Mesenchymal stem cell (in vitro differentiated cells and primary cell): Measurements from ENCODE around the gene DEPDC5.

Experiments
- DNase-seq: peaks from one replicate; pipeline ENCODE4 v3.0.0-alpha.2; 2013
- H2AFZ ChIP-seq: one replicate; pipeline ENCODE4 v1.6.1; 2013; ENCODE audit warnings: low read depth, mild to moderate bottlenecking, control low read depth, inconsistent platforms, low read length, moderate library complexity
- H2AK5ac ChIP-seq: 2 replicates; pipeline ENCODE4 v1.6.1; 2013; ENCODE audit warnings: low read length, moderate library complexity, mild to moderate bottlenecking, inconsistent platforms; ENCODE audit not compliant: severe bottlenecking
- H2BK120ac ChIP-seq: one replicate; pipeline ENCODE4 v1.6.1; 2013; ENCODE audit warnings: low read depth, mild to moderate bottlenecking, inconsistent platforms, low read length, moderate library complexity
- H2BK12ac ChIP-seq, 2 experiments: one replicate each; pipeline ENCODE4 v1.6.1; 2013; ENCODE audit warnings: inconsistent platforms in 2 of 2, low read length in 2 of 2, mild to moderate bottlenecking in 2 of 2, moderate library complexity in 2 of 2, control low read depth in 1 of 2
- H2BK15ac ChIP-seq: one replicate; pipeline ENCODE4 v1.6.1; 2013; ENCODE audit warnings: mild to moderate bottlenecking, low read depth, inconsistent platforms; ENCODE audit not compliant: poor library complexity, severe bottlenecking
- H2BK5ac ChIP-seq: 2 replicates; pipeline ENCODE4 v1.6.1; 2013; ENCODE audit warnings: low read depth, mild to moderate bottlenecking, low read length, control low read depth, inconsistent platforms; ENCODE audit not compliant: poor library complexity, severe bottlenecking
- H3K14ac ChIP-seq, 2 experiments: one replicate each; pipeline ENCODE4 v1.6.1; 2013; ENCODE audit warnings: inconsistent platforms in 2 of 2, low read length in 2 of 2, control low read depth in 1 of 2, mild to moderate bottlenecking in 1 of 2, moderate library complexity in 1 of 2
- H3K18ac ChIP-seq, 2 experiments: one replicate each; pipeline ENCODE4 v1.6.1; 2013; ENCODE audit warnings: inconsistent platforms in 2 of 2, low read length in 2 of 2, control low read depth in 1 of 2, low read depth in 1 of 2, mild to moderate bottlenecking in 1 of 2
- H3K23ac ChIP-seq, 2 experiments: one replicate each; pipeline ENCODE4 v1.6.1; 2013; ENCODE audit warnings: inconsistent platforms in 2 of 2, low read length in 2 of 2, mild to moderate bottlenecking in 2 of 2, moderate library complexity in 2 of 2, control low read depth in 1 of 2
- H3K27ac ChIP-seq: 2 replicates; pipeline ENCODE4 v1.5.1; 2013; ENCODE audit warnings: mild to moderate bottlenecking, moderate library complexity, low read length, control low read depth, inconsistent platforms; ENCODE audit not compliant: poor library complexity, severe bottlenecking
- H3K27me3 ChIP-seq, 2 experiments: 2 replicates each; pipeline versions ENCODE4 v1.6.1 to v1.7.0; 2013; ENCODE audit warnings: low read length in 2 of 2, mild to moderate bottlenecking in 2 of 2, moderate library complexity in 2 of 2, control low read depth in 1 of 2, inconsistent platforms in 1 of 2; ENCODE audit not compliant: control insufficient read depth in 1 of 2, insufficient read depth in 1 of 2
- H3K36me3 ChIP-seq, 2 experiments: 2 replicates each; pipeline versions ENCODE4 v1.6.1 to v1.7.0; 2013; ENCODE audit warnings: low read length in 2 of 2, control low read depth in 1 of 2, inconsistent platforms in 1 of 2, low read depth in 1 of 2, mild to moderate bottlenecking in 1 of 2; ENCODE audit not compliant: insufficient read depth in 2 of 2, control insufficient read depth in 1 of 2
- H3K4ac ChIP-seq, 2 experiments: one replicate each; pipeline ENCODE4 v1.6.1; 2013; ENCODE audit warnings: inconsistent platforms in 2 of 2, low read length in 2 of 2, mild to moderate bottlenecking in 2 of 2, moderate library complexity in 2 of 2, control low read depth in 1 of 2, low read depth in 1 of 2
- H3K4me1 ChIP-seq: 2 replicates; pipeline ENCODE4 v1.6.1; 2013; ENCODE audit warnings: low read depth, low read length, control low read depth; ENCODE audit not compliant: control insufficient read depth, insufficient read depth
- H3K4me2 ChIP-seq: 2 replicates; pipeline ENCODE4 v1.6.1; 2013; ENCODE audit warnings: low read length, mild to moderate bottlenecking, inconsistent platforms; ENCODE audit not compliant: poor library complexity, severe bottlenecking
- H3K4me3 ChIP-seq, 2 experiments: 2 replicates each; pipeline versions ENCODE4 v1.5.1 to v1.7.0; 2013; ENCODE audit warnings: low read length in 2 of 2, mild to moderate bottlenecking in 2 of 2, control low read depth in 1 of 2, low read depth in 1 of 2; ENCODE audit not compliant: insufficient read depth in 1 of 2
- H3K79me1 ChIP-seq: replicated peaks from 2 replicates; pipeline ENCODE4 v1.6.1; 2013; ENCODE audit warnings: mild to moderate bottlenecking, control low read depth, low read length, inconsistent platforms; ENCODE audit not compliant: poor library complexity, severe bottlenecking
- H3K9ac ChIP-seq: 2 replicates; pipeline ENCODE4 v1.7.0; 2013; ENCODE audit warnings: mild to moderate bottlenecking, low read length, moderate library complexity
- H3K9me3 ChIP-seq: 2 replicates; pipeline ENCODE4 v1.7.0; 2013; ENCODE audit warnings: mild to moderate bottlenecking, low read length; ENCODE audit not compliant: control insufficient read depth
- H4K8ac ChIP-seq: one replicate; pipeline ENCODE4 v1.6.1; 2013; ENCODE audit warnings: inconsistent platforms, mild to moderate bottlenecking, low read length, moderate library complexity
- H4K91ac ChIP-seq: one replicate; pipeline ENCODE4 v1.6.1; 2013; ENCODE audit warnings: mild to moderate bottlenecking, low read length, inconsistent platforms
- WGBS: methylation state at CpG from one replicate; pipeline ENCODE4 v1.1.7; 2013; ENCODE audit warnings: mixed read lengths; 5-methylcytosine and 5-hydroxymethylcytosine counted together

Gene DEPDC5

GRCh38 chr22:31942091-31942490 is 188.3 kb downstream of the DEPDC5 start:
- Histone ChIP-seq H3K27ac (no peak overlapping the region), H3K27me3 (no peaks in the 10 kb centered on the region), H2BK120ac (no peak overlapping the region), H4K8ac (no peak overlapping the region), H3K9ac (no peak overlapping the region), H3K79me1 (no peaks in the 10 kb centered on the region), H4K91ac (no peak overlapping the region), H2AK5ac (no peak overlapping the region), H3K4ac (no peak overlapping the region), H3K9me3 (no peaks in the 10 kb centered on the region), H3K23ac (no peak overlapping the region), H3K4me2 (no peak overlapping the region), H2BK12ac (no peak overlapping the region), H2AFZ (no peak overlapping the region), H3K4me1 (peaks cover 7% of the 10 kb centered on the region), H2BK5ac (no peak overlapping the region), H3K18ac (no peak overlapping the region), H3K36me3 (no peaks in the 10 kb centered on the region), H2BK15ac (no peak overlapping the region), H3K4me3 (no peak overlapping the region), H3K14ac (no peak overlapping the region)
- DNase-seq = no peak
- WGBS = 97% methylated on average over 5 of the region's 5 CpGs

DNA sequence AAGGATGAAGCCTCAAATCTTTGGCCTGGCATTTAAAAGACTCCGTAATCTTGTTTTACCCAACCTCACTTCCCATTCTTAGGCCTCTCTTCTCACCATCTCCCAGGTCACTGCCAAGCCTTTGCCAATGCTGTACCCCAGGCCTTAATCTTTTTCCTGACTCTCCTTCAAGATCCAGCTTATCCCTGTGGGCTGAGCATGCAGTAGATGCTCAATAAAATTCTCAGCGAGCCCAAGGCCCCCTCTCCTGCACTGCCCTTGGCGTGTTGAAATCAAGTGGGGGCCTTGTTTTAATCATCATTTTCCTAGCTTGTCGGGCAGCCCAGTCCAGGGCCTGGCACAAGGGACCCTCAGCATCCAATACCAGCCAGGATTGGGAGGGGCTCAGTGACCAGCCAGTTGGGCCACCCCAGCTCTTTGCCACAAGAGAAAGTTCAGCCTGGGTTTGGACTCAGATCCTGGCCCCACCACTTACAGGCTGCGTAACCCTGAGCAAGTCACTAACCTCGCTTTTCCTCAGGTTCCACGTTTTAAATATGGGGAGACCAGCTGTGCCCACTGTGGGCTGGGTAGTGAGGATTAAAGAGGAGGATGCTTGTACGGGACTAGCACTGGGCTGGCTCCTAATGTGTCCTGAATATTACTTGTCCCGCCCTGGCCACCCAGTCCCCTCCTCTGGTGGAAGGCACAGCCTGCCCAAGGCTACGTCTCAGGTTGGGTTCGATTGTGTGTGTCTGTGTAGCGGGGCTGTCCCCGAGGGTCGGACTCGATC is 189.6 kb downstream of the DEPDC5 start:
- Histone ChIP-seq H4K8ac (peak overlapping the region; percentile 91), H3K36me3 (peaks cover 5 to 13% of the 10 kb centered on the region in 2 experiments), H3K18ac (peak overlapping the region; percentile 72 to 88), H3K14ac (no peak overlapping the region), H3K23ac (no peak overlapping the region), H3K4me2 (peak overlapping the region; percentile 89), H2BK120ac (peak overlapping the region; percentile 15), H3K4me3 (peak overlapping the region; percentile 64 to 79), H3K79me1 (no peaks in the 10 kb centered on the region), H2AK5ac (peak overlapping the region; percentile 49), H3K4ac (peak overlapping the region in 1 of 2 experiments; percentile 2), H3K9ac (peak overlapping the region; percentile 82), H2BK5ac (no peak overlapping the region), H4K91ac (peak overlapping the region; percentile 30), H3K27me3 (no peaks in the 10 kb centered on the region), H2BK12ac (peak overlapping the region; percentile 9 to 65), H3K27ac (peak overlapping the region; percentile 43), H2AFZ (peak overlapping the region; percentile 56), H3K9me3 (no peaks in the 10 kb centered on the region), H3K4me1 (peaks cover 8% of the 10 kb centered on the region), H2BK15ac (peak overlapping the region; percentile 80)
- WGBS = 46% methylated on average over 15 of the region's 15 CpGs
- no peak for DNase-seq

DNA sequence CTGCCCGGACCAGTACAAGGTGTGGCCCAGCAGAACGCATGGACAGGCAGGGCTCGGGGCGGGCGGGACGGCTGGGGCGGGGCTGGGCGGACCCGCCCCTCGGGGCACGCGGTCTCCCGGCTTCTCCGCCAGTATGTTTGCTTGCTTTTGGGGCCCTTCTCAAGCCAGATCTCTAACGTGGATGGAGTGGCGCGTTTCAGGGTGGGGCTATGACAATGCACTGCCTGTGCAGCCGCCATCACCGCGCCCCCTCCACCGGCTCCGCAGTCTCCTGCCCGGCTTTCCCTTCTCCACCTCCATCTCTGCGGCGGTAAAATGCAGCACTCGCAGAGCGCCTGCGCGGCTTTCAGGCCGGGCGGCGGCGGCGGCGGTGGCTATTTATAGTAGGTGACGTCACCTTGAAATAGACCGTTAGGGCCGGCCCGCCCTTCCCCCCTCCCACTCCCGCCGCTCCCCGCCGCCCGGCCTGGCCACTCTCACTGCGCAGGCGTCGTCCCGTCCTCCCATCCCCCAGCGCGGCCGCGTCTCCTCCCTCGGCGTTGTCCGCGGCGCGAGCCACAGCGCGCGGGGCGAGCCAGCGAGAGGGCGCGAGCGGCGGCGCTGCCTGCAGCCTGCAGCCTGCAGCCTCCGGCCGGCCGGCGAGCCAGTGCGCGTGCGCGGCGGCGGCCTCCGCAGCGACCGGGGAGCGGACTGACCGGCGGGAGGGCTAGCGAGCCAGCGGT is 190.3 kb downstream of the DEPDC5 start, which contains the start of gene YWHAH:
Gene YWHAH, plus strand, starts transcription at position 558 of the 722 bp plus-strand sequence. CDS start 199 bp downstream, outside the sequence.
- peak within 1 kb of the TSS; percentile 95 for H3K9ac ChIP-seq
- H3K27ac ChIP-seq = peak within 1 kb of the TSS; percentile 77
- peak within 1 kb of the TSS; percentile 79 for H2BK120ac ChIP-seq
- WGBS = under 1% methylated on average over 52 of the region's 86 CpGs
- H3K23ac ChIP-seq = peak within 1 kb of the TSS in 1 of 2 experiments; percentile 94
- H2BK12ac ChIP-seq = peak within 1 kb of the TSS; percentile 82 to 92
- peaks cover 7 to 17% of the 10 kb centered on the region in 2 experiments for H3K36me3 ChIP-seq
- H3K4ac ChIP-seq = peak within 1 kb of the TSS; percentile 87 to 94
- H2AFZ ChIP-seq = peak within 1 kb of the TSS; percentile 93
- H3K14ac ChIP-seq = peak within 1 kb of the TSS; percentile 94 to 97
- peak; percentile 93 for DNase-seq
- peak within 1 kb of the TSS; percentile 95 for H2BK5ac ChIP-seq
- H3K79me1 ChIP-seq = no peaks in the 10 kb centered on the region
- H4K91ac ChIP-seq = peak within 1 kb of the TSS; percentile 99
- peak within 1 kb of the TSS; percentile 94 for H3K4me2 ChIP-seq
- peak within 1 kb of the TSS; percentile 99 for H3K18ac ChIP-seq
- H2BK15ac ChIP-seq = peak within 1 kb of the TSS; percentile 82
- no peaks in the 10 kb centered on the region for H3K27me3 ChIP-seq
- peak within 1 kb of the TSS; percentile 49 for H2AK5ac ChIP-seq
- H4K8ac ChIP-seq = peak within 1 kb of the TSS; percentile 96
- H3K4me1 ChIP-seq = peaks cover 8% of the 10 kb centered on the region
- no peaks in the 10 kb centered on the region for H3K9me3 ChIP-seq
- H3K4me3 ChIP-seq = peak within 1 kb of the TSS; percentile 94 to 100
